T-cell (primary cell): ENCODE measurements around the gene ATP6V0B. TPM values are rescaled to one million over a fixed set of nuclear protein-coding genes. Genes with fewer than 3 reads are reported as not detected.

Experiments used
- ATAC-seq, 4 experiments: fragments of 200-7000 bp in 3 of 4; fragments of 150-1000 bp in 1 of 4; cut with Tn5 transposase; replicated peaks in 1 of 4; 1 replicate in 3 of 4; 2 replicates in 1 of 4; pipeline ENCODE4 v1.10.0; 2021; ENCODE audit warnings: moderate library complexity in 3 of 4, mild to moderate bottlenecking in 2 of 4, moderate number of reproducible peaks in 1 of 4
- CTCF ChIA-PET, 2 donors: fragments of 300-600 bp; sonication (Branson Sonifier 250); formaldehyde crosslinking; loops; one replicate each; lab custom pipeline; 2022; ENCODE audit warnings: antibody characterized with exemption in 2 of 2; lab: Charles Lee
- POLR2A ChIA-PET, 2 donors: fragments of 300-600 bp; sonication (Branson Sonifier 250); formaldehyde crosslinking; loops; one replicate each; lab custom pipeline; 2022; ENCODE audit warnings: antibody characterized with exemption in 2 of 2; lab: Charles Lee
- DNase-seq, 35 experiments: peaks; one replicate each; pipeline versions ENCODE4 v3.0.0 to v3.0.0-alpha.2; 2013 to 2023
- H3K27ac ChIP-seq: one replicate; pipeline ENCODE4 v1.5.1; 2013; ENCODE audit warnings: low read length
- H3K27me3 ChIP-seq, 2 experiments: replicated peaks in 1 of 2; 1 replicate in 1 of 2; 2 replicates in 1 of 2; pipeline versions ENCODE4 v1.6.1 to v1.7.0; 2013; ENCODE audit warnings: low read length in 1 of 2, mixed read lengths in 1 of 2; ENCODE audit not compliant: control insufficient read depth in 2 of 2, insufficient read depth in 2 of 2; ENCODE audit errors: extremely low read depth in 1 of 2
- H3K36me3 ChIP-seq, 2 donors: 1 replicate in 1 of 2; 2 replicates in 1 of 2; pipeline versions ENCODE4 v1.6.1 to v1.7.0; 2013; ENCODE audit warnings: low read length in 1 of 2; ENCODE audit not compliant: control insufficient read depth in 2 of 2, insufficient read depth in 1 of 2; ENCODE audit errors: extremely low read depth in 1 of 2
- H3K4me1 ChIP-seq, 2 experiments: 1 replicate in 1 of 2; 2 replicates in 1 of 2; pipeline versions ENCODE4 v1.6.1 to v1.7.0; 2013; ENCODE audit warnings: low read length in 2 of 2, mixed read lengths in 1 of 2; ENCODE audit not compliant: insufficient read depth in 2 of 2, control insufficient read depth in 1 of 2; ENCODE audit errors: extremely low read depth in 1 of 2
- H3K4me3 ChIP-seq, 2 donors: 1 replicate in 1 of 2; 2 replicates in 1 of 2; pipeline versions ENCODE4 v1.5.1 to v1.7.0; 2013; ENCODE audit warnings: mild to moderate bottlenecking in 2 of 2, low read length in 1 of 2, moderate library complexity in 1 of 2; ENCODE audit not compliant: control insufficient read depth in 1 of 2; ENCODE audit errors: extremely low read depth in 1 of 2
- H3K9me3 ChIP-seq: 2 replicates; pipeline ENCODE4 v1.7.0; 2013
- H3K27ac Mint-ChIP-seq, 2 donors: one replicate each; pipeline ENCODE4 v1.8.0; 2020 to 2021; ENCODE audit warnings: mild to moderate bottlenecking in 2 of 2, mixed read lengths in 2 of 2
- H3K27me3 Mint-ChIP-seq, 2 donors: one replicate each; pipeline ENCODE4 v1.8.0; 2021 to 2022; ENCODE audit warnings: mixed read lengths in 2 of 2
- H3K36me3 Mint-ChIP-seq: one replicate; pipeline ENCODE4 v1.8.0; 2021; ENCODE audit warnings: mixed read lengths
- H3K4me1 Mint-ChIP-seq, 3 donors: one replicate each; pipeline ENCODE4 v1.8.0; 2020 to 2022; ENCODE audit warnings: mixed read lengths in 3 of 3, mild to moderate bottlenecking in 1 of 3
- H3K4me3 Mint-ChIP-seq, 3 donors: one replicate each; pipeline ENCODE4 v1.8.0; 2020 to 2022; ENCODE audit warnings: mild to moderate bottlenecking in 3 of 3, mixed read lengths in 3 of 3, moderate library complexity in 3 of 3
- H3K9me3 Mint-ChIP-seq, 3 donors: one replicate each; pipeline ENCODE4 v1.8.0; 2020 to 2022; ENCODE audit warnings: mixed read lengths in 3 of 3
- WGBS: methylation state at CpG from one replicate; pipeline ENCODE4 v1.1.5; 2013; ENCODE audit warnings: missing lambda C conversion rate; ENCODE audit not compliant: insufficient coverage; 5-methylcytosine and 5-hydroxymethylcytosine counted together
- total RNA-seq, 35 experiments: library from RNA in 6 of 35; stranded (reverse) in 6 of 35; fragments of 120-200 nt in 1 of 35; gene quantifications; one replicate each; pipeline versions ENCODE4 v1.2.1 to v1.2.4 and lab custom pipeline; 2013 to 2026

ATP6V0B gene
- total RNA-seq, 5 donors from 2014 or later (not counting 1 experiment from before 2014, with no cell fraction given), result 57.5 to 88.6 (median 69.5) TPM

DNA sequence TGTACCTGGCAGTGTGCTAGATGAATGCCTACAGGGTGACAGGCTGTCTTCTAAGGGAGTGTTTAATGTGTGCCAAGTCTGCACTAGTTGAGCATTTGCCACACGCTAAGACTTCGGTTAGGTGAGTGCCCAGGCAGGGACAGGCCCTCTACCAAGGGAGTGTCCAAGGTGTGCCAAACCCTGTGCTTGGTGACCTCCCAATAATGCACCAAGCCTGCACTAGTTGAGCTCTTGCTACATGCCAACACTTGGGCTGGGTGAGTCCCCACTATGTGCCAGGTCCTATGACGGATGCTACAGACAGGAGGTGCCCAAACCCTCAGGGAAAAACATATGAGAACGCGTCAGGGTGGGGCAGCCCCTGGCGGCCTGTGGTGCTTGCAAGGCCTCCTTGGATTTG lies 45.7 kb downstream of the ATP6V0B start:
- Mint-ChIP-seq H3K4me3 (no peak overlapping the region), H3K27me3 (no peaks in the 10 kb centered on the region)
- no peak for ATAC-seq

DNA sequence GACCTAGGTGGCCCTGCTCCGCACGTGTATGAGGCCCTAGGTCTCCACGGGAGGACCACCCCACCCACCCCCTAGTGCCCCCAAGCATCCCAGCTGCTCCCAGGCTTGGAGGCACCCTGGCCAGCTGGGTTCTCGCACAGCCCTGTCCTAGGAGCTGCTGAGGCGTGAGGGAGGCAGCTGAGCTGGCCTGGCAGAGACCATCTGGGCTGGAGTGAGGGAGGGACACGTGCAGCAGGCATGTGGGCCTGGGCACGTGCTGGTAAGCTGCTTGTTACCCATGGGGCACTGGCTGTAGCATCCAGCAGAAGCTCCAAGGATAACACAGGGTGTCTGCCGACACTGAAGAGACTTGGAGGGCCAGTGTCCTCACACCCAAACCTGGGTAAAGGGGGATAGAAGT lies 46.4 kb downstream of the ATP6V0B start:
- H3K9me3 Mint-ChIP-seq, result no peaks in the 10 kb centered on the region
- WGBS, result 81% methylated on average over 8 of the region's 8 CpGs
- Histone ChIP-seq H3K4me1 (no peaks in the 10 kb centered on the region), H3K27ac (no peak overlapping the region), H3K4me3 (no peak overlapping the region), H3K36me3 (no peaks in the 10 kb centered on the region), H3K9me3 (no peaks in the 10 kb centered on the region), H3K27me3 (peaks cover 0 to 17% of the 10 kb centered on the region in 2 experiments)
- no peak overlapping the region for H3K27ac Mint-ChIP-seq
- ChIA-PET CTCF (interaction anchor here in 1 of 2 donors (0.7 kb wide), 1 partner anchor 15 kb away, joined by 3 read pairs; no protein-coding TSS in a partner anchor), POLR2A (no interaction called here)
- ATAC-seq, result no peak
- no peaks in the 10 kb centered on the region for H3K27me3 Mint-ChIP-seq
- DNase-seq, result no peak
- H3K4me3 Mint-ChIP-seq, result no peak overlapping the region
- no peaks in the 10 kb centered on the region for H3K36me3 Mint-ChIP-seq
- H3K4me1 Mint-ChIP-seq, result no peaks in the 10 kb centered on the region

More for the DNA sequence above, 45.7 kb downstream of the ATP6V0B start:
- no peaks in the 10 kb centered on the region for H3K36me3 Mint-ChIP-seq
- Histone ChIP-seq H3K9me3 (no peaks in the 10 kb centered on the region), H3K27ac (no peak overlapping the region), H3K4me3 (no peak overlapping the region), H3K4me1 (no peaks in the 10 kb centered on the region), H3K36me3 (no peaks in the 10 kb centered on the region), H3K27me3 (peaks cover 0 to 24% of the 10 kb centered on the region in 2 experiments)
- 84% methylated on average over 6 of the region's 6 CpGs for WGBS
- H3K4me1 Mint-ChIP-seq, result no peaks in the 10 kb centered on the region
- CTCF ChIA-PET, result no interaction called here
- POLR2A ChIA-PET, result no interaction called here
- no peak for DNase-seq
- no peaks in the 10 kb centered on the region for H3K9me3 Mint-ChIP-seq
- H3K27ac Mint-ChIP-seq, result no peak overlapping the region

DNA sequence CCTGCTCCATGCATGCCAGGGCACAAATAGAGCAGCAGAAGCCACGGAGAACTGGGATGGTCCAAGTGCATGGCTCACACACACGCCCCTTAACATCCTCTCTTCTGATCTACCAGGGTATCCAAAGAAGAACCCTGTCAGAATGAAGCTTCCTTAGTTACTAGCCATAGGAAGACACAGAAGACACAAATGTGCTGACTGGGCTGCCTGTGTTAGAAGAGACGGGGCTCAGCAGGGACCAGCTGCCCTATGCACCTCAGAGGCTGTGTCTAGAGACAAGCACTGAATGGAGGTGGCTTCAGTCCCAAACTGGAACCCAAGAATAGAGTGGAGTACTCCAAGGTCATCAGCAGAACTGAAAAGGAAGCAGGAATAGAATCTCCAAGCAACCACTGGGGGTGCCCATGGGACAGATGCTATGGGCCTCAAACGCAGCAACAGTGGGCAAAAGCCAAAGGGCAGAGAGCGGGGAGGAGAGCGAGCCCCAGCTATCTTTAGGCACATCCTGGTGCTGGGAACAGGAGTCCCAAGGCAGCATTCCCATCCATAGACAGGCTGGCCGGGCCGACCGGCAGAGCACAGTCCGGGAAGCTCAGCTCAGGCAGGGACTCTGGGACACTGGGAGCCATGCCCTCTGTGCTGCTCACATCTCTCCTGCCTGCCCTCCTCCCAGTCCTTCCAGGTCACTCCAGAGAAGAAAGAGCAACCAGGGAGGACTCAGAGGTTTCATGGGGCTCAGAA lies 47.0 kb downstream of the ATP6V0B start:
- no peak overlapping the region for H3K4me3 Mint-ChIP-seq
- Histone ChIP-seq H3K4me1 (no peaks in the 10 kb centered on the region), H3K9me3 (no peaks in the 10 kb centered on the region), H3K36me3 (no peaks in the 10 kb centered on the region), H3K27me3 (peaks cover 0 to 12% of the 10 kb centered on the region in 2 experiments), H3K27ac (no peak overlapping the region), H3K4me3 (no peak overlapping the region)
- no peaks in the 10 kb centered on the region for H3K4me1 Mint-ChIP-seq
- H3K9me3 Mint-ChIP-seq, result no peaks in the 10 kb centered on the region
- CTCF ChIA-PET, result interaction anchor here in 1 of 2 donors (0.7 kb wide), 1 partner anchor 15 kb away, joined by 3 read pairs; no protein-coding TSS in a partner anchor
- ATAC-seq, result no peak
- H3K36me3 Mint-ChIP-seq, result no peaks in the 10 kb centered on the region
- no peaks in the 10 kb centered on the region for H3K27me3 Mint-ChIP-seq
- POLR2A ChIA-PET, result no interaction called here
- DNase-seq, result no peak
- WGBS, result 94% methylated on average over 5 of the region's 10 CpGs
- H3K27ac Mint-ChIP-seq, result no peak overlapping the region

DNA sequence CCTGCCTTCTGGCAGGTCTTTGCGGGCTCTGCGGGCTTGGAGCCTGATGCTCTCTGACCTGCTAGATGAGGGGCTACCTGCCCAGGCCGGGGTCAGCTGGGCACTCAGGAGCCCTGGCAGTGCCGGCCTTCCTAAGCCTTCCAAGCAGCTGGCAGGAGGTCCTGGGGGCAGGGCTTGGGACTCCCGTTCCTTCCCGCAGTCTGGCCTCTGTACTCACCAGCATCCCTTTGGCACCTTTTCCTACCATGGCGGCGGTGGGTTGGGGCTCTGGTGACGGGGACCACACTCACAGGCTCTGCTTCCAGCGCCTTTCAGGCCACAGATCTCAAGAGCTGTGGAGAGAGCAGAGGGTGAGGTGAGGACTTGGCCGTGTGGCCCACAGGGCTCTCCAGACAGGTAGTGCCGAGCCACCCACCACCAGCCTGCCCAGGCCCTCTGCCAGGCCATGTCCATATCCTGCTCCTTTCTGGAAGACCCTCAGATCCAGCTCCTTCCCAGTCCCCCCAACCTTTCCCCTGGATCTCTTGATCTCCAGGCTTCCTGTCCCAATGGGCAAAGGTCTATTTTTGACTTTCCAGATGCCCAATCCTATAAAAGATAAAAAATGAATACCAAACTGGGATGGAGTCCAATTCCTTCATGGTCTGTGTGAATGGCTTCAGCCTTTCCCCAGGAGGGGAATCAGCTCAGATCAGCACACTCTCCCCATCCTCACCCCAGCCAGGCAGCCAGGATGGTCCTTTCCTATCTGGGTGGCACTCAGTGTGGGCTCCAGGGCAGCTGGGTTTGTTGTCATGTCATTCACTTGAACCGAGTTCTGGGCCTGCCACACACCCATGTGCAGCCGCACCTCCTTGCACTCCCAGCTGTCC lies 49.5 kb downstream of the ATP6V0B start:
- ATAC-seq (no peak), DNase-seq (no peak)
- H3K4me3 Mint-ChIP-seq, result no peak overlapping the region
- H3K4me1 Mint-ChIP-seq, result peaks cover 8 to 13% (median 11%) of the 10 kb centered on the region in 3 donors
- peaks cover 4% of the 10 kb centered on the region in 2 experiments for H3K4me1 ChIP-seq
- no peak overlapping the region for H3K4me3 ChIP-seq
- WGBS, result 87% methylated on average over 14 of the region's 14 CpGs
- POLR2A ChIA-PET, result no interaction called here
- no peaks in the 10 kb centered on the region for H3K9me3 Mint-ChIP-seq
- H3K36me3 Mint-ChIP-seq, result no peaks in the 10 kb centered on the region
- no peak overlapping the region for H3K27ac Mint-ChIP-seq
- no peaks in the 10 kb centered on the region for H3K27me3 Mint-ChIP-seq
- H3K27ac ChIP-seq, result no peak overlapping the region
- H3K36me3 ChIP-seq, result no peaks in the 10 kb centered on the region
- H3K9me3 ChIP-seq, result no peaks in the 10 kb centered on the region
- peaks cover 0 to 9% of the 10 kb centered on the region in 2 experiments for H3K27me3 ChIP-seq
- CTCF ChIA-PET, result no interaction called here

DNA sequence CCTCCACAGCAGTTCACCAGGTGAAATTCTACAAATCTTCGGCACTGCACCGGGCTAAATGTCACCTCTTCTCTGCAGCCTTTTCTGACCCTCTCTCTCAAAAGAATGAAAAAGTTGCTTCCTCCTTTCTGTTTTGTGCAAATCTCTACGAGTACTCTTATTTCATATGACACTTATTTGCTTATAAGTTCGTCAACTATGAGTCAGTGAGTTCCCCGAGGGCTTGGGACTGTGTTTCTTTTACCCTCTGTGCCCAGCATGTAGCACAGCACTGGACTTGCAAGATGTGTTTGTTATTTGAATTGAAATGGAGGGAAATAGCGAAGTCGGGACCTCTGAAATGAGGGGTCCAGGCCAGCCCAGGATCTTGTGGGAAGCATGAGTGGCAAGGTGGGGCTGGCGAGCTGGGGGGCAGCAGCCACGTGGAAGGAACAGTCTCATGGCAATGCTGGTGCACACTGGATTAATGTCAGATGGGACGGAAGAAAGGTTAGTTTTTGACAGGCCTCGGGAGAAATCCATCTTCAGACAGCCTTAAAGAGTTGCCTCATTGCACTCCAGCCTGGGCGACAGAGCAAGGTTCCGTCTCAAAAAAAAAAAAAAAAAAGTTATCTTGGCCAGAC lies 50.3 kb downstream of the ATP6V0B start:
- Mint-ChIP-seq H3K9me3 (no peaks in the 10 kb centered on the region), H3K4me3 (no peak overlapping the region), H3K4me1 (peaks cover 14 to 19% (median 18%) of the 10 kb centered on the region in 3 donors), H3K27me3 (no peaks in the 10 kb centered on the region), H3K36me3 (no peaks in the 10 kb centered on the region), H3K27ac (no peak overlapping the region)
- H3K4me1 ChIP-seq, result peaks cover 4 to 10% of the 10 kb centered on the region in 2 experiments
- ChIA-PET POLR2A (interaction anchor here in 1 of 2 donors (0.6 kb wide), 1 partner anchor 10 kb away, joined by 3 read pairs; no protein-coding TSS in a partner anchor), CTCF (interaction anchor here in 1 of 2 donors (0.7 kb wide), 1 partner anchor 93 kb away, joined by 5 read pairs; no protein-coding TSS in a partner anchor)
- ATAC-seq (no peak), DNase-seq (no peak)
- WGBS, result 78% methylated on average over 7 of the region's 13 CpGs
- H3K27ac ChIP-seq, result no peak overlapping the region
- H3K4me3 ChIP-seq, result no peak overlapping the region
- no peaks in the 10 kb centered on the region for H3K9me3 ChIP-seq
- H3K27me3 ChIP-seq, result peaks cover 0 to 9% of the 10 kb centered on the region in 2 experiments
- H3K36me3 ChIP-seq, result no peaks in the 10 kb centered on the region

DNA sequence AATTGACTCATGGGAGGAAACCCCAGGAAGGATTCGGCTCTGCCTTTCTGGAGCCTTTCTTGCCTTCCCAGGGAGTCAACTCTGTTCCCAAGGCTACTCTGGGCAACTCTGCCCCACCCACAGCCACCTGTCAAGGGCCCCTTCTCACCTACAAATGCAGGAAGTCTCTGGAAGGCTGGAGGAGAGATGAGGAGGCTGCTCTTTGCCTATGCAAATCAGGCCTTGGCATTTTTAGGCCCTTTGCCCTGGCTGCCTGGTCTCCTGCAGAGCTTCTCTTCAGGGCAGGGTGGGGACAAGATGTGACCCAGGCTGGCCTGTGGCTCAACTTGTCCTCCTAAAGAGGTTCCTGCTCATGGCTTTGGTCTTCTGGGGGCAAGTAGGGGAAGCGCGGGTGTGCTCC lies 51.1 kb downstream of the ATP6V0B start:
- ATAC-seq, result no peak

More for the DNA sequence above, 51.1 kb downstream of the ATP6V0B start:
- ChIA-PET POLR2A (interaction anchor here in 1 of 2 donors (0.6 kb wide), 1 partner anchor 9 kb away, joined by 3 read pairs; no protein-coding TSS in a partner anchor), CTCF (interaction anchor here in 1 of 2 donors (0.7 kb wide), 1 partner anchor 94 kb away, joined by 5 read pairs; no protein-coding TSS in a partner anchor)
- Mint-ChIP-seq H3K4me1 (peaks cover 14 to 19% (median 18%) of the 10 kb centered on the region in 3 donors), H3K4me3 (no peak overlapping the region), H3K27ac (no peak overlapping the region), H3K36me3 (no peaks in the 10 kb centered on the region), H3K9me3 (no peaks in the 10 kb centered on the region), H3K27me3 (no peaks in the 10 kb centered on the region)
- Histone ChIP-seq H3K4me1 (peaks cover 4 to 13% of the 10 kb centered on the region in 2 experiments), H3K4me3 (no peak overlapping the region), H3K27ac (no peak overlapping the region), H3K27me3 (peaks cover 0 to 9% of the 10 kb centered on the region in 2 experiments), H3K36me3 (no peaks in the 10 kb centered on the region), H3K9me3 (no peaks in the 10 kb centered on the region)
- DNase-seq, result no peak
- WGBS, result no CpG with 5 or more reads among the region's 3 CpGs
